CMK (cell line): ENCODE measurements around the gene WNT10A.
"Not testable (repeated sequence)": the region's sequence is repeated elsewhere in the genome, so short reads cannot be mapped to it uniquely, and the experiment has no call there.

Experiments used
- DNase-seq: peaks from one replicate; pipeline ENCODE4 v3.0.0-alpha.2; 2010; ENCODE audit warnings: low read depth

WNT10A gene

DNA sequence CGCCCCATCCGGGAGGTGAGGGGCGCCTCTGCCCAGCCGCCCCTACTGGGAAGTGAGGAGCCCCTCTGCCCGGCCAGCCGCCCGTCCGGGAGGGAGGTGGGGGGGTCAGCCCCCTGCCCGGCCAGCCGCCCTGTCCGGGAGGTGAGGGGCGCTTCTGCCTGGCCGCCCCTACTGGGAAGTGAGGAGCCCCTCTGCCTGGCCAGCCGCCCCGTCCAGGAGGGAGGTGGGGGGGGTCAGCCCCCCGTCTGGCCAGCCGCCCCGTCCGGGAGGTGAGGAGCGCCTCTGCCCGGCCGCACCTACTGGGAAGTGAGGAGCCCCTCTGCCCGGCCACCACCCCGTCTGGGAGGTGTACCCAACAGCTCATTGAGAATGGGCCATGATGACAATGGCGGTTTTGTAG, 51.1 kb downstream of the WNT10A start:
- not testable (repeated sequence) for DNase-seq
